Activated CD4-positive, alpha-beta memory T cell treated with anti-CD3 and anti-CD28 coated beads for 36 hours (primary cell): Measurements from ENCODE around the gene TTC7B. TPM values are rescaled to one million over a fixed set of nuclear protein-coding genes. Genes with fewer than 3 reads are reported as not detected.

Experiments
- CTCF ChIA-PET: fragments of 350-600 bp; sonication (Branson Sonifier 250); formaldehyde crosslinking; loops from one replicate; lab custom pipeline; 2021; ENCODE audit warnings: antibody characterized with exemption, inconsistent platforms; lab: Charles Lee
- POLR2A ChIA-PET: fragments of 350-600 bp; sonication (Branson Sonifier 250); formaldehyde crosslinking; loops from one replicate; lab custom pipeline; 2021; ENCODE audit warnings: antibody characterized with exemption; lab: Charles Lee
- DNase-seq: peaks from one replicate; pipeline ENCODE4 v3.0.0-alpha.2; 2020
- H3K27ac Mint-ChIP-seq: one replicate; pipeline ENCODE4 v1.8.0; 2021; ENCODE audit warnings: mixed read lengths
- H3K27me3 Mint-ChIP-seq: one replicate; pipeline ENCODE4 v1.8.0; 2021; ENCODE audit warnings: mixed read lengths
- H3K36me3 Mint-ChIP-seq: one replicate; pipeline ENCODE4 v1.8.0; 2021; ENCODE audit warnings: mixed read lengths
- H3K4me1 Mint-ChIP-seq: one replicate; pipeline ENCODE4 v1.8.0; 2021; ENCODE audit warnings: low read depth, mixed read lengths
- H3K4me3 Mint-ChIP-seq: one replicate; pipeline ENCODE4 v1.8.0; 2021; ENCODE audit warnings: mild to moderate bottlenecking, mixed read lengths
- H3K9me3 Mint-ChIP-seq: one replicate; pipeline ENCODE4 v1.8.0; 2021; ENCODE audit warnings: mixed read lengths
- intact Hi-C: fragments of 100-400 bp; cut with micrococcal nuclease; formaldehyde crosslinking; loops from one replicate; pipeline ENCODE4 v1.15.1; 2023
- total RNA-seq, 2 experiments: library from RNA; stranded (reverse); gene quantifications; one replicate each; pipeline ENCODE4 v1.2.3, GENCODE V29; 2021

TTC7B gene
- total RNA-seq, 2 experiments from 2014 or later = 9.3 to 12.4 TPM

DNA sequence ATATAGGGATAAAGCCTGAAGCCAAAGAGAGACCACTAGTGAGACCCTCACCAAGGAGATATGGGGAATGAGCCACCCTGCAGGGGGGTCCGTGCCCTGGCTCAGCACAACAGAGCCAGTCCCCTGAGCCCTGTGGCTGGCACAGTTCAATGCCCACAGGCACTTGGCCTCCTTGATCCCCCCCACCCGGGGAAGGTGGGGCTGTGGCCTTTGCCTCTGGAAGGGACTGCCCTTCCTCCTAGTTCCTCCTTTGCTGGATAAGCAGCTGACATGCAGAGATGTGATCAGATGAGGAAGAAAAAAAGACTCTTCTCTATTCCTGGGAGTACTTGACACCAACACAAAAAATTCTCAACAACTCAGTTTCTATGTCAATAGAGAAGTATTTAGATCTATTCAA, 19.9 kb downstream of the TTC7B start:
- H3K4me3 Mint-ChIP-seq = no peak overlapping the region
- intact Hi-C loops = no loop called here
- POLR2A ChIA-PET = no interaction called here
- no peak overlapping the region for H3K27ac Mint-ChIP-seq
- peaks cover 3% of the 10 kb centered on the region for H3K4me1 Mint-ChIP-seq
- no peaks in the 10 kb centered on the region for H3K36me3 Mint-ChIP-seq
- no peaks in the 10 kb centered on the region for H3K9me3 Mint-ChIP-seq
- DNase-seq = no peak
- CTCF ChIA-PET = interaction anchor here (1.0 kb wide), 1 partner anchor 97 kb away, joined by 3 read pairs; no protein-coding TSS in a partner anchor
- H3K27me3 Mint-ChIP-seq = no peaks in the 10 kb centered on the region

DNA sequence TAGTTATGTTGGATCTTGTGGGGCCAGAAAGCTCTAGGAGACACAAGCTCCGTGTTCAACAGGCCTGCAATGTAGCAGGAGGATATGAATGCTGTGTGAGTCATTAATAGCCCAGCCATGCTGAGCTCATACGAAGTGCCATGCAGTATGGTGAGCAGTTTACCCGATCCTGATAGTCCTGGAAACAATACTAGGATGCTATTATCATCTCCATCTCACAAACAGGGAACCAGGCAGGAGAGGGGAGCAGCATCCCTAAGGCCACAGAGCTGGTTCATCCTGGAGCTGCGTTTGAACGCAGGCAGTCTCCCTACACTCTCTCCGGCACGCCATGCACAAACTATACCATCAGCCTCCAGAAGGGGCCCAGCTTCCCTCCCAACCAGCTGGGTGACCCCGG, 20.5 kb downstream of the TTC7B start:
- H3K27ac Mint-ChIP-seq = no peak overlapping the region
- intact Hi-C loops = no loop called here
- no peaks in the 10 kb centered on the region for H3K9me3 Mint-ChIP-seq
- H3K4me1 Mint-ChIP-seq = no peaks in the 10 kb centered on the region
- no peak overlapping the region for H3K4me3 Mint-ChIP-seq
- ChIA-PET POLR2A (no interaction called here), CTCF (interaction anchor here (0.8 kb wide), 1 partner anchor 20 kb away, joined by 3 read pairs; no protein-coding TSS in a partner anchor)
- no peaks in the 10 kb centered on the region for H3K36me3 Mint-ChIP-seq
- H3K27me3 Mint-ChIP-seq = no peaks in the 10 kb centered on the region
- DNase-seq = no peak

DNA sequence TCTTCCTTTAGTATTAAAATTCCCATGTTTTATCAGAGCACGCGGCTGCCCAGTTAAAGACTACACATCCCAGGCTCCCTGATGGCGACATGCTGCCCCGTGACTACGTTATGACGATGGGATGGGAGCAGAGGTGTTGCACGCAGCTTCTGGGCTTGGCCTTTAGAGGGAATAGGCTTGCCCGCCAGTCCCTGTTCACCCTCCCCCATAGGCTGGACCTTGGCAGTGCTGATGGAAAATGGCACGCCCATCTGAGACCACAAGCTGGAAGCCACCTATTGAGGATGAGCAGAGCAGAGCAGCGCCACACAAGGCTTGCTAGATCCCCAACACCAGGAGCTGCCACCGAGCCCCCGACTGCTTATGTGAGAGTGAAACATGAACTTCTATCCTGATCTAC, 24.7 kb downstream of the TTC7B start:
- CTCF ChIA-PET = interaction anchor here (1.6 kb wide), 1 partner anchor 33 kb away, joined by 4 read pairs; no protein-coding TSS in a partner anchor

DNA sequence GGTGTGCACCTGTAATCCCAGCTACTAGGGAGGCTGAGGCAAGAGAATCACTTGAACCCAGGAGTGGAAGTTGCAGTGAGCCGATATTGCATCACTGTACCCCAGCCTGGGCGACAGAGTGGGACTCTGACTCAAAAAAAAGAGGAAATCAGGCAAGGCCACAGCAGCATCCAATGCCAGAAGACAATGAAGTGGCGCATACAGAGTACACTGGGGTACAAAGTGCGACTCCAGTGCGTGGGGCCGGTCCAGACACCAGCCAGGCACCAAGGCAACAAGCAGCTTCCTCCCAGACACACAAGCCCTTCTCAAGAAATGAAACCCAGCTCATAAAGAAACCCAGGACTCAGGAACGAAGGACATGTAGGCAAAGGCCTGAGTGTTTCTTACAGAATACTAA, 28.2 kb downstream of the TTC7B start:
- H3K4me3 Mint-ChIP-seq = no peak overlapping the region
- no peaks in the 10 kb centered on the region for H3K27me3 Mint-ChIP-seq
- DNase-seq = no peak
- H3K27ac Mint-ChIP-seq = no peak overlapping the region
- intact Hi-C loops = no loop called here
- H3K4me1 Mint-ChIP-seq = no peaks in the 10 kb centered on the region
- no peaks in the 10 kb centered on the region for H3K9me3 Mint-ChIP-seq
- H3K36me3 Mint-ChIP-seq = no peaks in the 10 kb centered on the region
- POLR2A ChIA-PET = no interaction called here
- CTCF ChIA-PET = no interaction called here

More for the DNA sequence above, 24.7 kb downstream of the TTC7B start:
- Mint-ChIP-seq H3K4me1 (no peaks in the 10 kb centered on the region), H3K36me3 (no peaks in the 10 kb centered on the region), H3K27me3 (no peaks in the 10 kb centered on the region), H3K4me3 (no peak overlapping the region), H3K9me3 (no peaks in the 10 kb centered on the region), H3K27ac (no peak overlapping the region)
- no peak for DNase-seq
- POLR2A ChIA-PET = no interaction called here
- intact Hi-C loops = no loop called here

DNA sequence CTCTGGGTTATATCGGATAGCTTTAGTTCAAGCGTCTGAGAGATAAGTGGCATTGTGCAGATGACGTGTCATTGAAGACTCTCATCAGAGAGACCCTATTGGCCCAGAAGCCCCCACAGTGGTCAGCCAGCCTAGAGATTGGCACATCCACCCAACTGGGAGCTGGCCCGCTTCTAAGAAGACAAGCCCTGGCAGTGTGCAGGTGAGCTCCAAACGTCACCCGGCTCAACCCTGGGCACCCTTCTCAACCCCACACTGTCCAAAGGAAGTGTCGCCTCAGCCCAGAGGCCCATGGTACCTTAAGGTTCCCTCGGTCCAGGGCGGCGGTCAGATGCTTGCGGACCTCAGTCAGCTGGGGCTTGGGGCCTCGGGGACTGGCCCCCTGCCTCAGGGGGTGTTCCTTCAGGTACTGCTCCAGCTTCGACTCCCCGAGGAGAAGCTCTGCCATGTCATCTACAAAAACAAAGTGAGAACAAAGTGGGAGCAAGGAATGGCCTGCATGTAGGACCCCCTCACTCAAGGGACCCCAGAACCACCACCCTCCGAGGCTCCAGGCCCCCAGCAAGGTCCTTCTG, 30.3 kb downstream of the TTC7B start:
- H3K36me3 Mint-ChIP-seq = no peaks in the 10 kb centered on the region
- no peak overlapping the region for H3K27ac Mint-ChIP-seq
- no peaks in the 10 kb centered on the region for H3K9me3 Mint-ChIP-seq
- ChIA-PET CTCF (no interaction called here), POLR2A (no interaction called here)
- H3K4me3 Mint-ChIP-seq = no peak overlapping the region
- no peaks in the 10 kb centered on the region for H3K27me3 Mint-ChIP-seq
- intact Hi-C loops = no loop called here
- no peaks in the 10 kb centered on the region for H3K4me1 Mint-ChIP-seq
- no peak for DNase-seq

DNA sequence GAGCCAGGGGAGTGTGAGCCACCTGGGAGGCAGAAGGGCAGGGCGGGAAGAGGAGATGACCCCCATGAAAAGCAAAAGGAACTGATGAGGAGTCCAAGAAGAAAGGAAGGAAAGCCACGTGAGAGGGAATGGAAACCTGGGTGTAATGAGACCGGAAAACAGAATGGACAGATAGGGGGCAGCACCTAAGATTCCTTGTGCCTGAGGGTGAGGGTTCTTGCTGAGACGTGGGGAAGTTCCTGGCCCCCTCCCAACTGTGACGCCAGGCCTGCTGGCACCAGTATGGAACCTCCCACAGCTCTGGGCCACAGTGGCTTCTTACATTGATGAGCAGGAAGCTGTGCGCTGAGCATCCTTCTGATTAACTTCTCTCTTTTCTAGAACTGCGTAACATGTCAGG, 30.8 kb downstream of the TTC7B start:
- no peak overlapping the region for H3K4me3 Mint-ChIP-seq
- DNase-seq = no peak
- CTCF ChIA-PET = no interaction called here
- intact Hi-C loops = no loop called here
- POLR2A ChIA-PET = no interaction called here
- H3K36me3 Mint-ChIP-seq = no peaks in the 10 kb centered on the region
- H3K4me1 Mint-ChIP-seq = no peaks in the 10 kb centered on the region
- H3K9me3 Mint-ChIP-seq = no peaks in the 10 kb centered on the region
- H3K27me3 Mint-ChIP-seq = no peaks in the 10 kb centered on the region
- H3K27ac Mint-ChIP-seq = no peak overlapping the region

DNA sequence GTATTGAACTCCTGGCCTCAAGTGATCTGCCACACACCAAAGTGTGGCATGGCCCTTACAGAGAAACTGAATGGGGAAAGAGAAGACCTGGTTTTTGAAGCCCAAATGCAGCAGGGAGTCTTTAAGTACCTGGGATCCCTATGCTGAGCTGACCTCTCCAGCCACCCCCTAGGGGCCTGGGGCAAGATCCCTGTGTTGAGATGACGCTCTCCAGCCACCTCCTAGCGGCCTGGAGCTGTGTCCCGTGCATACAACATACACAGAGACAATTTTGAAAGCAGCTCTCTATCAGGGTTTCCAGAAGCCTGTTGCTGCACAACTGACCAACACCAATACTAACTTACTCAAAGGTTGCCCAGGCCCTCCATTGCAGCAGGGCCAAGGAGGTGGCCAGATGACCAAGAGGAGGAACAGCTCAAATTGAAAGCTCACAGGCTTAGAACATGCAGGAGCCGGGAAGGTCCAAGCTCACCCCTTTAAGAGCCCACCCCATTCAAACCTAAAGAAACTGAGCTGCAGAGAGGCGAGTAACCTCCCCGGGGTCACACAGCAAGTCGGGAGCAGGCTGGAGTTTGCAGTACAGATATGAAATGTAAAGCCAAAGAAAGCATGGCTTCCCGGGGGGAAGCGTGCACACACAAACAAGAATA, 31.5 kb downstream of the TTC7B start:
- Mint-ChIP-seq H3K9me3 (no peaks in the 10 kb centered on the region), H3K27me3 (no peaks in the 10 kb centered on the region), H3K36me3 (no peaks in the 10 kb centered on the region), H3K4me3 (no peak overlapping the region), H3K27ac (no peak overlapping the region), H3K4me1 (no peaks in the 10 kb centered on the region)
- intact Hi-C loops = no loop called here
- ChIA-PET POLR2A (no interaction called here), CTCF (interaction anchor here (1.0 kb wide), 1 partner anchor 88 kb away, joined by 3 read pairs; no protein-coding TSS in a partner anchor)
- DNase-seq = no peak

DNA sequence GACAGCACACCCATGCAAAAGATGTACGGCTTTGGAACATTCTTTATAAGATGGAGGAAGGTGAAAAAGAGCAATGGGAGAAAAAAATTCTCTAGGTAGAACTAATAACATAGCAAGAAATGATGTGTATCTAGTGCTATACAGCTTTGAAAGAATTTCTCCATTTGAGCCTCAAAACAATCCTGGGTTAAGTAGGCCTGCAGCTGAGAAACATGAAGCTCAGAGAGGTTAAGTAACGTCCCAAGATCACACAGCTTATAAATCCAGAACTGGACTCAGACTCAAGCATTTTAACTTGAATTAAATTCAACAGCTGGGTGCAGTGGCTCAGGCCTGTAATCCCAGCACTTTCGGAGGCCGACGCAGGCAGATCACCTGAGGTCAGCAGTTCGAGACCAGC, 32.9 kb downstream of the TTC7B start:
- no peaks in the 10 kb centered on the region for H3K27me3 Mint-ChIP-seq
- no peak for DNase-seq
- CTCF ChIA-PET = no interaction called here
- H3K4me3 Mint-ChIP-seq = no peak overlapping the region
- H3K9me3 Mint-ChIP-seq = no peaks in the 10 kb centered on the region
- no peak overlapping the region for H3K27ac Mint-ChIP-seq
- POLR2A ChIA-PET = no interaction called here
- intact Hi-C loops = no loop called here
- H3K4me1 Mint-ChIP-seq = no peaks in the 10 kb centered on the region
- no peaks in the 10 kb centered on the region for H3K36me3 Mint-ChIP-seq

DNA sequence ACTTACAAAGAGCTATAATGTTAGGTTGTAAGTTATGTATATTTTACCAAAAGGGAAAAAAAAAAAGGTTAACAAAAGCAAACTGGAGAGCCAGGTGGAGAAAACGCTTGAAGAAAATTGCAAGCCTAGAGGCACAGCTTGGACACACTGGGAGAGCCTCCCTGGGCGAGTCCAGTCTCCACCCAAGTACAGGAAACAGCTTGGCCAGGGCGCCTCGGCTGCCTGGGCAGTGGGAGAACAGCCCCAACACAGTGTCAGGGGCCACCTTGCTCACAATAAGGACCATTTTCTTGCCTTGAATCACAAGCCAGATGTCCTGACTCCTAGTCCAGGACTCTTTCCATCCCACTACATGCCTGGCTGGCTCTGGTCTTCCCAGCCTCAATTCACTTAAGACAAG, 33.3 kb downstream of the TTC7B start:
- Mint-ChIP-seq H3K27ac (no peak overlapping the region), H3K4me1 (no peaks in the 10 kb centered on the region), H3K4me3 (no peak overlapping the region), H3K36me3 (no peaks in the 10 kb centered on the region), H3K27me3 (no peaks in the 10 kb centered on the region), H3K9me3 (no peaks in the 10 kb centered on the region)
- ChIA-PET POLR2A (no interaction called here), CTCF (no interaction called here)
- no peak for DNase-seq
- intact Hi-C loops = no loop called here

DNA sequence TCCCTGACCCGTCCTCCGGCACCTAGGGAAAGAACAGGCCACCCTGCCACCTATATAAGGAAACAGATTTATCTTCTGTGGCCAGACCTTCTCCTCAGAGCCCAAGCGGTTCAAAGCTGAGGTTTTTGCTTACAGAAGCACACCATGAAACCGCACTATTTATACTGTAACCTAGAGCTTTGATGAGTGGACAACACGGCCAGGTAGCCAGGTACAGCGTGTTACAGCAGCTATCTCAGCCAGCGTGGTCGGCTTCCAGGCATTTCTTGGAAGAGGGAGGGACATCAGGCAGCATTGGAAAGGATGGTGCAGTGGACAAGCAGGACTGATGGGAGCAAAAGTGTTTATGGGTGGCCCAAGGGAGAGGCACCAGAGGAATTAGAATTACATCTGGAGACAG, 34.4 kb downstream of the TTC7B start:
- DNase-seq = no peak
- POLR2A ChIA-PET = no interaction called here
- Mint-ChIP-seq H3K36me3 (no peaks in the 10 kb centered on the region), H3K4me3 (no peak overlapping the region), H3K4me1 (no peaks in the 10 kb centered on the region), H3K27me3 (no peaks in the 10 kb centered on the region), H3K9me3 (no peaks in the 10 kb centered on the region), H3K27ac (no peak overlapping the region)
- intact Hi-C loops = no loop called here
- CTCF ChIA-PET = no interaction called here

DNA sequence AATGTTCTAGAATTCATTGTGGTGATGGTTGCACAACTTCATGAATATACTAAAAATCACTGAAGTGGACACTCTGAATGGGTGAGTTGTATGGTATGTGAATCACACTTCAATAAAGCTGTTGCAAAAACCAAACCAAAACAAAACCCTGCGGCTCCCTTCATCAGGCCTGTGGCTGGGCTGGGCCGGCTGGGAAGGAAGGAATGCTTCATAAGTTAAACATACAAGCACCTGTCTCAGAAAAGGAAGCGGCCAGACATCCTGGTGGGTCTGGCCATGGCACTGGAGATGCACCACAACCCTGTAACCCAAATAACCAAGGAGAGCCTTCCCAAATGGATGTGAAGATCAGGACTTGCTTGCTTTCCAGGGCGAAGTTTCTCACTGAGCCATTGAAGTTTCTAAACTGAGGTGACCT, 34.9 kb downstream of the TTC7B start:
- H3K4me3 Mint-ChIP-seq = no peak overlapping the region
- ChIA-PET CTCF (no interaction called here), POLR2A (no interaction called here)
- H3K27ac Mint-ChIP-seq = no peak overlapping the region
- DNase-seq = no peak
- H3K36me3 Mint-ChIP-seq = no peaks in the 10 kb centered on the region
- intact Hi-C loops = no loop called here
- H3K27me3 Mint-ChIP-seq = no peaks in the 10 kb centered on the region
- H3K9me3 Mint-ChIP-seq = no peaks in the 10 kb centered on the region
- H3K4me1 Mint-ChIP-seq = no peaks in the 10 kb centered on the region

DNA sequence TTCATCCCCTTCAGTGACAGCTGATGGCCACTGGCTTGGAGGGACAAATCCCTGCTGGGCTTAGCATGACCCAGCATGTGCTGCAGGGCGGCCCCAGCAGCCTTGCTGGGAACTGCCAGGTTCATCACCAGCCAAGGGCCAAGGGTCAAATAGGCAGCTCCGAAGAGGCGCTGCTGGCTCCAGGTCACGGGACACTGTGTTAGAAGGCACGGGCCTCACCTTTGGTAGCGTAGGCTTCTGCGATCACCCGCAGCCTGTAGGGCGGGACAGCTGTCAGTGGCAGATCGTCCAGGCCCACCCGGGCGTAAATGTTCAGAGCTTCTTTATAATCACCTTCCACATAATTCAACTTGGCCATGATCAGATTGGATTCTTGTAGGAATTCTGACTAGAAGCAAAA, 35.7 kb downstream of the TTC7B start:
- H3K27me3 Mint-ChIP-seq = no peaks in the 10 kb centered on the region
- POLR2A ChIA-PET = no interaction called here
- H3K36me3 Mint-ChIP-seq = no peaks in the 10 kb centered on the region
- H3K4me1 Mint-ChIP-seq = no peaks in the 10 kb centered on the region
- DNase-seq = no peak
- H3K9me3 Mint-ChIP-seq = no peaks in the 10 kb centered on the region
- no peak overlapping the region for H3K27ac Mint-ChIP-seq
- CTCF ChIA-PET = no interaction called here
- intact Hi-C loops = no loop called here
- no peak overlapping the region for H3K4me3 Mint-ChIP-seq
